ENCODE data around the gene CLK3. TPM values are rescaled to one million over a fixed set of nuclear protein-coding genes. Genes with fewer than 3 reads are reported as not detected.
"Not testable (repeated sequence)": the region's sequence is repeated elsewhere in the genome, so short reads cannot be mapped to it uniquely, and the experiment has no call there.

The CLK3 gene
- 55.2 and 57.4 TPM in 2 replicates for total RNA-seq (2014; rRNA removed; shearing (Covaris generic))

DNA sequence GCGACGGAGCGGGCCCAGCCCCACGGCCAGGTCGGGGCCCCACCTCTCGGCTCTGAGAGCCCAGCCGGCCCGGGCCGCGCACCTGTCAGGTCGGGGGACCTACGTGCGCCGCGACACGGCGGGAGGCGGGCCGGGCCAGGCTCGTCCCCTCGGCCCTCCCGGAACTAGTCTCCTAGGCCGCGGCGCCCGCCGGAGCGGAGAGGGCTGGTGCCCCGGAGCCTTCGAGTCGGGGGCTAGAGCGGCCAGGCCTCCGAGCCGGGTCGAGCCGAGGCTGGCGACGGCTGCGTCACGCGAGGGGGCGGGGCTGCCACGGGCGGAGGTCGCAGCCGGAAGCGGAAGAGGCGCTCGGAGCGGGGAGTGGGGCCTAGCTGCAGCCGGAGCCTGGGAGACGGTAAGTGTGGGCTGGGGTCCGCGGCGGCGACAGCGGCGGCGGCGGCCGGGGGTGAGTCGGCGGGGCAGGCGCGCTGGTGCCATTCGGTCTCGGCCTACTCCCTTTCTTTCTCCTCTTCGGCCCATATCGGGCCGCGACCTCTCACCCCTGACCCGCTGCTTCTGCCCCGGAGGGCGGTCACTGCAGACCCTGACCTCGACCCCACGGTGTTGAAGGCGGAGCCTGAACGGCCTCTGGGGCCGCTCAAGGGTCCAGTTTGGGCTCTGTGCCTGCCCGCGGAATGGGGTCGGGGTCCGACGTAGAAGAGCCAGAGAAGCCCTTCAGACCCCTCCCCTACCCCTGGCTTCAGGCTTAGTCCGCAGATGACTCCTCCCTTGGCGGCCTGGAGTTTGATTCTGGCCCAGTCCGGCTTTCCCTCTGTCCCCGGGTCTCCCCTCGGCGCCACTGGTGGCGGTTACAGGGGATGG is at the start of gene CLK3:
Gene CLK3, plus strand, starts transcription at position 329 of the 858 bp plus-strand sequence. CDS start 3,361 bp downstream, outside the sequence.
- peak; percentile 97 for DNase-seq (ENCODE audit: low read depth)

DNA sequence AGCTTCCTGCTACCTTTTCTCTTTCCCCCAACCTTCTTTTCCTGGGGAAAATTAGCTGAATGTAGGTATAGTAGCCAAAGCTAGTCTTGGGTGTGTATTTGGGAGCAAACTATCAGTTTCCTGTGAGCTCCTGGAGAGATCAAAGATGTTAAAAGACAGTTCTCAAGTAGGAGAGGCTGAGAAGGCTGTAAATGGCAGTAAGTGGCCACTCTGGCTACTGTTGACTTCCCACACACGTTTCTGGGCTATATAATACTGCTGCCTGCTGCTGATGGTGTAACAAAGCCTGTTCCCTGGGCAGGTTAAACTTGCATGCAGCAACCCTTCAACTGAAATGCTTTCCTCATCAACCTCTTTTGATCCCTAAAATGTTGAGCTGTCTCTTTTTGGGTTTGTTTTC is 47.0 kb upstream of the CLK3 start:
- DNase-seq (ENCODE audit: low read depth) = no peak

DNA sequence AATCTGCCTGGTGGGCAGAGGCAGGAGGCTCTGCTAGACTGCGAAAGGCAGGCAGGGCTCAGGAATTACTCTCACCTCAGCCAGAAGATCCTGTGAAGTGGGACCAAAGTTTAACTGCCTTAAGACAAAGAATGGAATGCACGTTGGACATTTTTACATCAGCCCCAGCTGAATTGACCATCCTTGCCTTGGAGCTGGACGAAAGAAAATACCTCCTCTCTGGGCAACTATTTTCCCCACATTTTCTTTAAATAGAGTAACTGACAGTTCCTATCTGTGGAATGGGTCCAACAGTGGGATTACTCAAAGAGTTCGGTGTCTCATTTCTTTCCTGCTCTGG is 45.9 kb upstream of the CLK3 start:
- no peak for DNase-seq (ENCODE audit: low read depth)

DNA sequence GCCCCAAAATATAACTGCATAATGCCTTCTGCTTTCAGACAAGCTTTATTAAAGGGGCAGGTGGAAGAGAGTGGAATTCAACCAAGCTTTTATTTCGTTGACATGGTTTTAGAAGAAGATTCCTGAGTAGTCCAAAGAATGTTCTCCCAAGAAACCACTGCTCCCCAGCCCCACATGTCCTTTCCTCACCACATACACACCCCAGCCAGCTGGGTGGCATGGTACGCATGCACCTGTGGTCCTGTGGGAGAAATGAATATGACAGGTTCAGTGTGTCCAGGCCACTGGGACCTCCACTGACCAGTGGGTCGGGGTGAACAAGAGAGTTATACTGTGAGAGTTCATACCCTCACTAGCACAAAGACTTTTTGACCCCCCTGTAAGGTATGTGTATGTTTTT is 44.4 kb upstream of the CLK3 start:
- DNase-seq (ENCODE audit: low read depth) = no peak

DNA sequence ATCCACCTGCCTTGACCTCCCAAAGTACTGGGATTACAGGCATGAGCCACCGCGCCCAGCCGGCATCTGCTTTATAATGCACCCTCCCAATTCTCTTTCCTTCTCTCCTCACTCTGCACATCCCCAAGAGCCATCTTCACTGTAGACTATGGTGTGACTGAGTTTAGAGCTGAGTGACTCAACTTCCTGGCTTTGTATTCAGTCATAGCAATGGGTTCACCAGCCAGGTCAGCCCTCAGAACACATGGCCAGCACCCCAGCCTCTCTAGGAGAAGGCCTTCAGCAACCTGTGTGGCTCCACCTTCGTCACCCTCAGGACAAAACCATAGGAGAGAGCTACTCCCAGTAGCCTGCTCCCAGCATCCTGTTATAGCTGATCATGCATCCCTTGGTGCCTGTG is 41.6 kb upstream of the CLK3 start:
- peak; percentile 20 for DNase-seq (ENCODE audit: low read depth)

DNA sequence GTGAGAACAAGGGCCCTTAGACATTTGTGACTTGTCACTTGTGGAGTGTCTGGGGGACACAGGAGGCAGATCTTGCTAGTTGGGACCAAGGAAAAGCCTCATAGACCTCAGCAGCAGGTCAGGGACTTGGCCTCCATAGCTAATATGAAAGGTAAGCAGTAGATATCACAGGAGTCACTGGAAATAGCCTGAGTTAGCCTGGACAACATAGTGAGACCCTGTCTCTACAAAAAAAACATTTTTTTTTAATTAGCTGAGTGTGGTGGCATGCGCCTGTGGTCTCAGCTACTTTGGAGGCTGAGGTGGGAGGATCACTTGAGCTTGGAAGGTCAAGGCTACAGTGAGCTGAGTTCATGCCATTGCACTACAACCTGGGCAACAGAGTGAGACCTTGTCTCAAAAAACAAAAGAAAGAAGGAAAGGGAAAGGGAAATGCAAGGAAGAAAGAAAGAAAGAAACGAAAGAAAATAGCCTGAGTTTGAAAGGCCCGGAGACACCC is 37.1 kb upstream of the CLK3 start:
- DNase-seq (ENCODE audit: low read depth) = no peak

DNA sequence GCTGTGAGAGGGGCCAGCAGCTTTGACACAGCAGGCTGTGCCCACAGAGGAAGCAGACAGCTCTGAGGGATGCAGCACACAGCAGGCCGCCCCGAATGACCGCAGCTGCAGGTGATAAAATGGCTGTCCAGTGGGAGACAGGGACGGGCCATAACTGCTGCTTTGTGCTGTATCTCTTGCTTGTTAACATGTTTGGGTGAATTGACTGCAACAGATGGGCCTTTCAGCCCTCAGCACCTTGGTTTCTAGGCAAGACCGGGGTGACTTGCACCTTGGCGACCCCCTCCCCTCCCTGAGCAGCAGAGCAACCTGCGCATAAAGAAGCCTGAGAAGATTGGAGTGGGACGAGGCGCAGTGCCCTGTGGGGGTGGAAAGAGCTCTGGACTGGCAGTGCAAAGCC is 36.6 kb upstream of the CLK3 start:
- DNase-seq (ENCODE audit: low read depth) = no peak

DNA sequence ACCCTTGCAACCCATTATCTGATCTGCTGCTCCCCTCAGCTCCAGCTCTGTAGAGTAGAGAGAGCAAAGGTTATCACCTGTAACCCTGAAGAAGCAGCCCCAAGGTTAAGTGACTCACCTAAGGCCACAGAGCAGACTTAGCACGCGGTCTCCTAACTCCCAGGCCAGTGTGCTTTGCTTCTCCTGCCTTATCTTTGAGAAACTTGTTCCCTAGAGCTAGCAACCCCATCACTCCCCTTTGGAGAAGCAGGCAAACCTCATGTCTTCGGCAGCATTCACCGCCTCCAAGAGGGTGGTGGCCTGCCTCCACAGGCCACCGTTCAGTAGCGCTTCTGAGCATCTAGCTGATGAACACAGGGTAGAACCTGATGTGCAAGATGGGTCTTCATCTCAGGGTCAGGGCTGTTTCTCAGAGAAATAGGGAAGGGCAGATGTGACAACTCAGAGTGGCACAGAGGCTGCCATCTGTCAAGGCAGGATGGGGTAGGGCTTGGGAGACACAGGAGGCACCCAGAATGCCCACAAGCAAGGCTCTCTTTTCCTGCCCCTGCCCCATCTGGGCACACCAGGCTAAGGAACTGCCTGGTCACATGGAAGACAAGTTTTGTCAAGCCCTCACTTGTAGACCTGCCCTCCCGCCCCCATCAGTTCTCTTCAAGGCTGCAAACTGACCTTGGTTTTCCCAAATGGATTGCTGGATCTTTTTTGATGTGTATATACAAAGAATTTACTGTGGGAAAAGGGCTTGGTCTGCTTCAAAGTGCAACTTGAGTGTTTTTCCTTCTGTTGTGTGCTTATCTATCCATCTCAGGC is 34.9 kb upstream of the CLK3 start:
- DNase-seq (ENCODE audit: low read depth) = no peak

DNA sequence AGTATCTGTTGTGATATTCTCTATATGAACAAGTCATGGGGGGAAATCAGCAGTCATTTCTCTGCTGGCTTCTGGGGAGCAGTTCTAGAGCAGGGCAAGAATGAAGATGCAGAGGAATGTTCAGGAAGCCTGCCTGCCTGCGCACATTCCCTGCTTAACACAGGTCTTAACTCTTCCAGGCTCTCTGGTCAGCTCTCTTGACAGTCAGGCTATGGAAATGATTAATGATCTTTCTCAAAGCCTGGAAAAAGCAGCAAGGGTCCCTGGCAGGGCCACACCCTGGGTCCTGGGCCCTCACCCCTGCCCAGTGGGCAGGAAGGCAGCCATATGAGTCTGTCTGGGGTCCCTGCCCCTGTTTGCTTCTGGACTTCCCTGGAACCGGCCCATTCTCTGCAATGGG is 31.4 kb upstream of the CLK3 start:
- DNase-seq (ENCODE audit: low read depth) = no peak

DNA sequence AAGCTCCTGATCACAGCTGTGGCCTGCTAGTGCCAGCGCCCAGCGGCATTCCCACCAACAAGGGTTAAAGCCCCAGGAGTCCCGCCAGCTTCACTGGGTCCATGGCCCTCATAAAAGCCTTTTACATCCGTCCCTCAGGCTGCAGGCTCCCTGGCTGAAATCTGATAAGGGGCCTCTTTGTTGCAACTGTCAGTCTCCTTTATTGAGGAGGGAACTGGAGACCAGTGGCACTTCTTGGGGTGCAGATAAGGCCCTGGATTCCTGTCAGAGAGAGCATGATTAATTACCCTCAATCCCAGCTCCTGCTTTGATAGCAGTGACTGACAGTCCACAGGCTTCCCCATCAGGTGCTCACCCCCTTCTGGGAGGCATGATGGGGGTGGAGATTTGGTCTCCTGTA is 30.9 kb upstream of the CLK3 start:
- DNase-seq (ENCODE audit: low read depth) = no peak

DNA sequence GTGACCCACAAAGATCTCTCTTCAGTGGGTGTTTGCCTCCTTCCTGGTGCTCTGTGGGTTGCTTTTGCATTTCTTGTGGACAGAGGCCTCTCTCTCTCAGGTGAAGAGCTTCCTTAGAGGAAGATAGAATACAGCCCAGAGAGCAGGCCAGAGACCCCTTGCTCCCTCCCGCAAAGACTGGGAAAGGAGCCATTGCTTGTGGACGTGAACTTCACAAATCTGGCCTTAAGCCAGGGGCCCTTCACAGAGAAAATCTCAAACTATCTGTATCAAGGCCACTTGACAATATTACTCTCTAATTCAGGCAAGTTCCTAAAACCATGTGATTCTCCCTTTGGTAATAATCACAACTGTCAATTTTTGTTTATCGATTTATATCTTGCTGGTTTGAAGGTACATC is 30.4 kb upstream of the CLK3 start:
- DNase-seq (ENCODE audit: low read depth) = no peak

DNA sequence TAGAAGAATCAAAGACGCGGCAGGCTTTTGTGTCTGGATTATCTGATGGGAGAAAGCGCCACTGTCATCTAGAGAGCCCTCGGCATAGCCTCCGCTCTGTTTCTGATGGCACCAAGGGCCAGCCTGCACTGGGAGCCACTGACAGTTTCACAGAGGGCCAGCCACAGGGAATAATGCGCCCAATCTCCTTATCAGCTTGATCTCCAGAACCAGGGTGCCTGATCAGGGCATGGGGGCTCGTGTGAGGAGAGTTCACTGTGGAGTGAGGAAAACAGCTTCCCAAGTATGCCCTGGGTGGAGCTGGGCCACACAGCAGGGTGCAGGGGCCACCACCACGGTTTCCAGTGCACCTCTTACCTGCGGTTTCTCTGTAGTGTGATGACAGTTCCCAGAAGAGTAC is 29.8 kb upstream of the CLK3 start:
- DNase-seq (ENCODE audit: low read depth) = no peak

DNA sequence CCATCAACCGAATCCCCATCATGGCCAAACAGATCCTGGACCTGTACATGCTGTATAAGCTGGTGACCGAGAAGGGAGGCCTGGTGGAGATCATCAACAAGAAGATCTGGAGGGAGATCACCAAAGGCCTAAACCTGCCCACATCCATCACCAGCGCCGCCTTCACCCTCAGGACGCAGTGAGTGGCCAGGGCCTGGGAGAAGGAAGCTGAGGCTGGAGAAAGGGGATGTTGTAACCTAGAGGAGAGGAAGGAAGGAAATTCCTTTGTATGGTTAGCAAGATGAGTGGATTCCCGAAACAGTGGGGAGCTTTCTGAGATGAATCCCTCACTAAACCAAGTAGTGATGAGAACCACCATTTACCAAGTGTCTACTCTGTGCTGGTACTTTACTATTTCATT is 25.8 kb upstream of the CLK3 start:
- DNase-seq (ENCODE audit: low read depth) = no peak

DNA sequence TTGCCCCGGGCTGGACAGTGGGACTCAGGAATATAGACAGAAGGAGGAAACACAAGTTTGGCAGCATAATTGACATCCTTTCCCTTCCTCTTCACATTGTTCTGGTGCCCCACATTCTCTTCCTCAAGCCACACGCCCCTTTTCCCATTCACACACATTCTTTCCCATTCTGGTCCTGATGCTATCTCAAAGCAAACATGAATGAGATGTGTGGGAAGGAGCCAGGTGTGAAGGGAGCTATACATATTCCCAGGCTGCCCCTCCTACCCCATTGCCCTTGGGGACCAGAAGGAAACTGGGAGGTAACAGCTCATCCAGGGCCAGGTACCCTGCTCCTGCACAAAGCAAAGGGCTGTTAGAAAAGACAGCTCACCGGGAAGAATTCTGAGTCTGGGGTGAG is 23.4 kb upstream of the CLK3 start:
- DNase-seq (ENCODE audit: low read depth) = no peak

DNA sequence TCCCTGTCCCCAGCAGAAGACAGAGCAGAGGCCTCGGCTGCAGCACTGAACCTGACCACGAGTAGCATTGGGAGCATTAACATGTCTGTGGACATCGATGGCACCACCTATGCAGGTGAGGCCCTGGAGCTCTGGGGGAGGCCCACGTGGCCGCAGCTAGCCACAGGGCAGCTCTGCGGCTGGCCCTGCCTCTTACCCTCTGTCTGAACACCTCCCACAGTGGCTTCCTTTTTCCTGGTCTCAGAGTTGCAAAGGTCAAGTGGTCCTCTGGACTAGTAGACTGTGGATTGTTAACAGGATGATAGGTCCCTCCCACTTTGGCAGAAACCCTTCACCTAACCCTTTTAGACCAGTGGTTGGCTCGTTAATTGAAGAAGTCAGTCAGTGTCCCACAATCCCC is 22.5 kb upstream of the CLK3 start:
- no peak for DNase-seq (ENCODE audit: low read depth)

DNA sequence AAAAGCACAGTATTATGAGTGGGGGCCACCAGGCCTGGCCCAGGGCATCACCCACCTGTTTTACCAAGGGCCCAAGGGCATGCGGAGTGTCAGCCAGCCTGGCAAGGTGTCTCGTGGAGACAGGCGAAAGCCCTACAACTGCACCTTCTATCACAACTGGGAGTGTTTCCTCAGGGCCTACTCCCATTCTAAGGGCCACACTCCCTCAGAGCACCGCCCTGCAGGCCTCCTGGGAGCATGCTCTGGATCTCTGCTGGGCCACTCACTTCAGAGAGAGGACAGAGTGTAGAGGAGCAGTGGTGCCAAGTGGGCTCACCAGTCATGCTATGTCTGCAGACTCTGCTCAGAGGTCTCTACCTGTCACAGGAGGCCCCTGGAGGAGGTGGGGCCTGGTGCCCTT is 21.2 kb upstream of the CLK3 start:
- no peak for DNase-seq (ENCODE audit: low read depth)

DNA sequence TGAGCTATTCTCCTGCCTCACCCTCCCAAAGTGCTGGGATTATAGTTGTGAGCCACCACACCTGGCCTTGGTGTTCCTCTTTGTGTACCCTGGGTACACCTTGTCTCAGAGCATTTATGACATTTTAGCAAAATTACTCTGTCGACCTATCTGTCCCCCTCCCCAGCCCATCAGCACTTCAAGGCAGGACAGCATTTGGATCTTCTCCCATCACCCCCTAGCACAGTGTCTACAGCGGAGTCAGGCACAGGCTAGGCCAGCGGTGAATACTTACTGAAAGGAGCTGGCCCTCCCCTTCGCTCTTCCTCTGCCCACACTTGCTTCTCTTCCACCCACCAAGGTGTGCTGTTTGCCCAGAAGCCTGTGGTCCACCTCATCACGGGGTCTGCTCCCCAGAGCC is 20.4 kb upstream of the CLK3 start:
- DNase-seq (ENCODE audit: low read depth) = no peak

DNA sequence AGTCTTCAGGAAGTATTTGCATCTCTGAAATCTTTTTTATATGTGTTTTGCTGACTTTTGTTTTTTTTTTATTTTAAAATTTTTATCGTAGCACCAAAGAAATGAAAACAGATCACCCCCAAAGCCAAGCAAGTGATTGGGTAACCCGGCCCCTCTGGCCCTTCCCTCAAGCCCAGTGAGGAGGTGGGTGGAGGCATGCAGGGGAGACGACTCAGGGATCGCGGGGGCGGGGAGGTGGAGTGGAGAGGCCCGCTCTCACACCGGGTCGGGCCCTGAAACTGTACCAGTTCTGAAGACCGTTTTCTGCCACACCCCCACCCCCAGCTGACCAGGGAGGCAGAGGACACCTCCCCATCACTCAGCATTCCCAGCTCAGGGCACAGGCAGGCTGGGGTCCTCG is 18.9 kb upstream of the CLK3 start:
- not testable (repeated sequence) for DNase-seq (ENCODE audit: low read depth)

DNA sequence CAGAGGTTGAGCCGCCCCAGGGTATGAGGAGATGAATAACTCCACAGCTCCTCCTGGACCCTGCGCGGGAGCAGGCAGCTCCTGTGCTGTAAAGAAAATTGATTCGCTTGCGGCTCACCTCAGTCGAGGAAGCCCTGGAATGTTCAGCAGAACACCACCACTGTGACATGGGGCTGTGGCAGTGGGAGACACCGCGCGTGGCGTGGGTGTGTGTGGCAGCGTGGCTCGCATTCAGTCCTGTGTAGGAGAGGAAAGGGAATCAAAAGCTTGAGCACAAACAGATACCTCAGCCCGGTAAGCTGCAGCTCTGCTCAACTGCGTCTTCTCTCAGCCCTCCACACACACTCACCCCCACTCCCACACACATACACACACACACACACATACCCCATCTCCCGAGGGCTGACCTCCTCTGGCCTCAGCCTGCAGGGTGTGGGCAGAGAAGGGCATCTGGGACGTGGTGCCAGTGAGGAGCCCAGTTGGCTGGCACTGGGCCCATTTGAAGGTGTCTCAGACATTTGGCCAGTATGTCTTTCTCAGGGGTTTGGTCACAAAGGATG is 18.4 kb upstream of the CLK3 start:
- not testable (repeated sequence) for DNase-seq (ENCODE audit: low read depth)

DNA sequence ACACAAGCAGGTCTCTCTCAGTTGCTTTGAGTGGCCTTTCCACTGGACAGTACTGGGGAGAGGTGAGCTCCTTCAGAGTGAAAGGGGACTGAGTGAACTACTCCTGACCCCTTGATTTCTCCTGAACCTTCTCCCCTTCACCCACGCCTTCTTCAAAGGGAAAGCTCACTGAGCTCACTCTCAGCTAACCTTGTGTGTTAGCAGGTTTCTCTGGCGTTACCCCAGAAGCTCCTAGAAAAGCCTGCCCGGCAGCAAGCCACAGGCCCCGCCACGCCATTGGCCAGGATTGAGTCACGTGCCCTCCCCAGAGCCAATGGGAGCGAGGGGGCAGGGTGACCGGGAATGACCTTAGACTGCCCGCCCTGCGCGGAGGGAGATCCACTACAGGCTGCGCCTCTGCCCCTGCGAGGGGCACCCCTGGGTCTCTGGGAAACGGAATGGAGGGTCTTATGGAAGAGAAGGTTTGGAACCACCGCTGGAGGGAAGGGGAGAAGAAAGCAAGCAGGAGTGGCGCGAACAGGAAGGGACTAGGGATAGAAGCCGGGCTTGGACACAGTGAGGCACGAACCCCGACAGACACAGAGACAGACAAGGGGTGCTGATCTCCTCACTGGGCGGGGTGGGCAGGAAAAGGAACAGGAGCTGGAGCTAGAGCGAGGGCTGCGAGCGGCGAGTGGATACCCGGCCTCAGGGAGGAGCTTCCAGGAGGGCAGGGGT is 17.4 kb upstream of the CLK3 start:
- peak; percentile 82 for DNase-seq (ENCODE audit: low read depth)

DNA sequence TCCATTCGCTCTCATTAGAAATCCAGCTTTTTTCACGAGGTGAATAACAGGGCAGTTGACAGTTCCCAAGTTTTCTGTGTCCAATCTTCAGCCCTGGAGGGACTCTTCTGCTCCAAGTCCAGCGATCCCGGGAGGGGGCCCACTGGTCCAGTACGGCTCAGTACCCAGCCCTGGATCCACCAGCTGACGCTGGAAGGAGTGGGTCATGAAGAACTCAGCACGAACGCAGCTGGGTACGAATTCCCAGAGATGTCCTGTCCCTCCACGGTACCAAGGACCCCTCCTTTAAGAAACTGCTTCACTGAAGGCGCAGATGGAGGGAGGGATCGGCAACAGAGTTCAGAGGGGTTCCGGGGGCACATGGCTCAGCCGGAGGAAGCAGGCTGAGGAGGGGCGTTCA is 16.5 kb upstream of the CLK3 start:
- DNase-seq (ENCODE audit: low read depth) = no peak
